Measurements from ENCODE around the gene PVRIG.
A peak's percentile ranks its signal among the peaks of the same experiment; 100 is the strongest.
"Not testable (repeated sequence)": the region's sequence is repeated elsewhere in the genome, so short reads cannot be mapped to it uniquely, and the experiment has no call there.

PVRIG gene

DNA sequence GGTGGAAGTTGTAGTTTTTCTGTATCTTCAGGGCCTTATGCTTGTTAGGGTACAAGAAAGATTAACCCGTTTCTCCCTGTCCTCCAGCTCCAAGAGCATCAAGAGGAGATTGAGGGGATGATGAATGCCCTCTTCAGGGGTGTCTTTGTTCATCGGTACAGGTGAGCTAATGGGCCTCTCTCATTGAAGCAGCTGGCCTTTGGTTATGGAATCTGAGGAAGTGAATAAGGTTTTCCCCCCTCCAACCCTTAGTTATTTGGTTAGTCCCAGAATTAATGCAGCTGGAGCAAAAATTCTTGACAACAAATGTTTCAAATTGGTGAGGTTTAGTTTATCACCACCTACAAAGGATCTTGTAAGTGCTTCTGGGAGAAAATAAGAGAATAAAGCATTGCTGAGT is 24.5 kb upstream of the PVRIG start:
- DNase-seq (ENCODE audit: low spot score): no peak

GRCh38 chr7:100195901-100196322 is 23.8 kb upstream of the PVRIG start:
- DNase-seq (ENCODE audit: low spot score): not testable (repeated sequence)

GRCh38 chr7:100198266-100198665 is 21.5 kb upstream of the PVRIG start:
- DNase-seq (ENCODE audit: low spot score): no peak

GRCh38 chr7:100200693-100201092 is 19.1 kb upstream of the PVRIG start:
- DNase-seq (ENCODE audit: low spot score): no peak

GRCh38 chr7:100204454-100204853 is 15.3 kb upstream of the PVRIG start:
- no peak for DNase-seq (ENCODE audit: low spot score)

- no peak for DNase-seq (ENCODE audit: low spot score)
Observed at GRCh38 chr7:100208911-100209408, 10.8 kb upstream of the PVRIG start.

DNA sequence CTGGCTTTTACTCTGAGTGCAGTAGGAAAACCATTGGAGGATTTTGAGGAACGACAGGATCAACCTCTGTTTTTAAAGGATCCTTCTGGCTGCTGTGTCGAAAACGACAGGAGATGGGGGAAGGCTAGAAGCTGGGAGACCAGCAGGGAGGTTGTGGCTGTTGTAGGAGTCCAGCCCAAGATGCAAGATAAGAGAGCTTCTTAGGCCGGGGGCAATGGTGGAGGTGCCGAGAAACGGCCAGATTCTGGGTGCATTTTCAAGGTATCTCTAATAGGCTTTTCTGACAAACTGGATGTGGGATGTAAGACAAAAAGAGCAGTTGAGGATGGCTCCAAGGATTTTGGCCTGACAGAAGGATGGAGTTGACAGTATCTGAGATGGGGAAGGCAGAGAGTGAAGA is 10.3 kb upstream of the PVRIG start:
- no peak for DNase-seq (ENCODE audit: low spot score)

GRCh38 chr7:100210805-100211204 is 8.9 kb upstream of the PVRIG start:
- DNase-seq (ENCODE audit: low spot score): no peak

DNA sequence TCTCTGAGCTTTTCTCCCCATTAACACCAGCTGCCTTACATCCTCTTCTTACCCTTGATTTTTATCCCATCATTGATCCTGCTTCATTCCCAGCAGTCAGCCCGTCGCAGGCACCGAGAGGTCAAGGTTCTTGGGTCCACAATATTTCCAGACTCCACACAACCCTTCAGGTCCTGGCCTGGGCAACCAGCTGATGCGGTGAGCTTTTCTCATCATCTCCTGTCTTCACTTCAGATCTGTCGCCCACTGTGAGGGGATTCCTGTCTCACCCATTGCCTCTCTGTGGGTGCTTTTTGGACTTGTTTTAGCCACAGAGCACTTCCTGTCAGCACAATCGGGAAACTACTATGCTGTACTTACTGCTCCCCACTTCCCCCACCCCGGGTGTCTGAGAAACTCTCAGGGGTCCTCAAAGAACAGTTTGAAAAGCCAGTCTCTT is 8.4 kb upstream of the PVRIG start:
- DNase-seq (ENCODE audit: low spot score): no peak

GRCh38 chr7:100212631-100213286 is 7.0 kb upstream of the PVRIG start:
- DNase-seq (ENCODE audit: low spot score): no peak

- no peak for DNase-seq (ENCODE audit: low spot score)
Observed at GRCh38 chr7:100213672-100214071, 6.1 kb upstream of the PVRIG start.

- not testable (repeated sequence) for DNase-seq (ENCODE audit: low spot score)
Observed at GRCh38 chr7:100214356-100214755, 5.4 kb upstream of the PVRIG start.

- DNase-seq (ENCODE audit: low spot score): no peak
Observed at GRCh38 chr7:100215895-100216294, 3.9 kb upstream of the PVRIG start.

GRCh38 chr7:100217934-100218333 is 1.8 kb upstream of the PVRIG start:
- peak; percentile 62 for DNase-seq (ENCODE audit: low spot score)

DNA sequence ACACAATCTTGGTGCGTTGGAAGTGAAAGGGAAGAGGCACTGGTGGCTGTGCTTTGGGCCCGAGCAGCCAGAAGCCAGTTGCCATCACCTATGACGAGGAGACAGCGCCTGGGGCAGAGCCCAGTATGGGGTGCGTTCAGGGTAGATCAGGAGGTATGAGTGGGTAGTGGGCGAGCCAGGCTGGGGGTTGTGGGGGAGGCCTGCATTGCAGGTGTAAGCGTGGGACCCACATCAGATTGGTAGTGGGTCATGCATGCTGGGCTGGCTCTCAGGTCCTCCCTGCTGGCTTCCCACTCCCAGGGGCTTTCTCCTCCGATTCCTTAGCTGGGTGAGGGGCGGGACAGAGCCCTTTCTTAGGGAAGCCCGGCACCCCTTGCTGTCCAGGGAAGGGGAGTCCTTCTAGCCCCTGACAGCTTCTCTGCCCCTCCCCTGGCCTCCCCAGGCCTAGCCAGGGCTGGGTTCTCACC is 445 bp upstream of the PVRIG start:
- DNase-seq (ENCODE audit: low spot score): no peak

DNA sequence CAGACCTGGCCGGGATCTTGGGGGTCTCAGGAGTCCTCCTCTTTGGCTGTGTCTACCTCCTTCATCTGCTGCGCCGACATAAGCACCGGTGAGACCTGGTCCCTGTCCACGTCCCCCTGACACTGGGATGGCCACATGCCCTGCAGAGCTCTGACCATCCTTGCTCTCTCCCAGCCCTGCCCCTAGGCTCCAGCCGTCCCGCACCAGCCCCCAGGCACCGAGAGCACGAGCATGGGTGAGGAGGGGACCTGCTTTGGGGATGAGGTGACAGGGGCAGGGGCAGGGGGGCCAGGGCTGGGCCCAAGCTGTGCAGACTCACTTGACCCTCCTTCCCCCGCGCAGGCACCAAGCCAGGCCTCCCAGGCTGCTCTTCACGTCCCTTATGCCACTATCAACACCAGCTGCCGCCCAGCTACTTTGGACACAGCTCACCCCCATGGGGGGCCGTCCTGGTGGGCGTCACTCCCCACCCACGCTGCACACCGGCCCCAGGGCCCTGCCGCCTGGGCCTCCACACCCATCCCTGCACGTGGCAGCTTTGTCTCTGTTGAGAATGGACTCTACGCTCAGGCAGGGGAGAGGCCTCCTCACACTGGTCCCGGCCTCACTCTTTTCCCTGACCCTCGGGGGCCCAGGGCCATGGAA is 959 bp downstream of the PVRIG start:
- DNase-seq (ENCODE audit: low spot score): no peak

DNA sequence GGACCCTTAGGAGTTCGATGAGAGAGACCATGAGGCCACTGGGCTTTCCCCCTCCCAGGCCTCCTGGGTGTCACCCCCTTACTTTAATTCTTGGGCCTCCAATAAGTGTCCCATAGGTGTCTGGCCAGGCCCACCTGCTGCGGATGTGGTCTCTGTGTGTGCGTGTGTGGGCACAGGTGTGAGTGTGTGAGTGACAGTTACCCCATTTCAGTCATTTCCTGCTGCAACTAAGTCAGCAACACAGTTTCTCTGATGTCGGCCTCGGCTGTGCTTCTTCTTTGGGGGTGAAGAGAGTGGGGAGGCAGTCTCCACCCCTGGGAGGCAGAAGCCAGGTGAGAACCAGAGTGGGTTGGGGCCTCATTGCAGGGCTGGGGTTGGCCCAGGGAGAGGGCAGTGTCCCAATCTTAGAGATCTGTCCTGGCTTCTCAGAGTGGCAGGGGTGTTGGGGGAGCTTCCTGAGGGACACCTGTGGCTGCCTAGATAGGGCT is 1.5 kb downstream of the PVRIG start:
- DNase-seq (ENCODE audit: low spot score): no peak

DNA sequence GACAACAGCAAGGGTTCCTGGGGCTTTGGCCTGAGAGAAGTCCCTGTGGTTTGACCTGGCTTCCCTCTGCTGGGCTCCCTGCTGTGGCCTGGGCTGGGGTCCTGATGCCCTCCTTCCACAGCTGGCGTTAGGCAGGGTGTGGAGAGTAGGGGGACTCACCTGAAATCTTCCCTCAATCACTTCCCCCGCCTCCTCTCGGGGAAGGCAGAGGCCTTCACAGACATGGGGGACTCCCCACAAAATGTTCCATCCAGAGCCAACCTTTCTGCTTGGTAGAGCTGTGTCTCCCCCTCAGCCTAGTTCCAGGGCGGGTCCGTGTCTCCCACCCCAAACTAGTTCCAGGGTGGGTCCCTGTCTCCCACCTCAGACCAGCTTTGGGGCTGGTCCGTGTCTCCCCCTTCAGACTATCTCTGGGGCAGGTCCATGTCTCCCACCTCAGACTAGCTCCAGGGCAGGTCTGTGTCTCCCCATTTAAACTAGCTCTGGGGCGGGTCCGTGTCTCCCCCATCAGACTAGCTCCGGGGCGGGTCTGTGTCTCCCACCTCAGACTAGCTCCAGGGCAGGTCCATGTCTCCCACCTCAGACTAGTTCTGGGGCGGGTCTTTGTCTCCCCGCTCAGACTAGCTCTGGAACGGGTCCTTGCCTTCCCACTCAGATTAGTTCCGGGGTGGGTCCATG is 2.2 kb downstream of the PVRIG start:
- no peak for DNase-seq (ENCODE audit: low spot score)

- DNase-seq (ENCODE audit: low spot score): no peak
Observed at GRCh38 chr7:100222445-100223132, 2.8 kb downstream of the PVRIG start.

DNA sequence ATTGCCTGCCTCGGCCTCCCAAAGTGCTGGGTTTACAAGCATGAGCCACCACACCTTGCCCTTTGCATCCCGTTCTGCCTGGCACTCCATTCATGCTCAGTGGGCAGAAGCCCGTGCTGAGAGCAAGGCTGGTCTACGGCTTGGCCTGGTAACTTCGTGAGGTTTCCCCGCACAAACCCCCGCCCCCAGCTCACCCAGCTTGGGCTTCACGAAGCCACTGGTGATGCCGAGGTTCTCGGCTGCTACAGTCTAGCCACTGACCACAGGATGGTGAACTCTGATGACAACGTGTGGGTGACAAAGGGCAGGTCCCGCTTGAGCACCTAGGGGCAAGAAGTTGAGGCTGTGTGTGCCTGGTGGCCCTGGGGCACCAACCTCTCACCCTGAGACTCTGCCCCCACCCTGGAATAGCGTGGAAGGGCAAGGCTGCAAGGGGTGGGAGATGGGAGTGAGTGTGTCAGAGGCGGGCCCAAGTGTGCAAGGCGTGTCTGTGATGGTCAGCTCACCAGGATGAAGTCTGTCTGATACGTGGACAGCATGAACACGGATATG is 3.7 kb downstream of the PVRIG start:
- DNase-seq (ENCODE audit: low spot score): not testable (repeated sequence)

DNA sequence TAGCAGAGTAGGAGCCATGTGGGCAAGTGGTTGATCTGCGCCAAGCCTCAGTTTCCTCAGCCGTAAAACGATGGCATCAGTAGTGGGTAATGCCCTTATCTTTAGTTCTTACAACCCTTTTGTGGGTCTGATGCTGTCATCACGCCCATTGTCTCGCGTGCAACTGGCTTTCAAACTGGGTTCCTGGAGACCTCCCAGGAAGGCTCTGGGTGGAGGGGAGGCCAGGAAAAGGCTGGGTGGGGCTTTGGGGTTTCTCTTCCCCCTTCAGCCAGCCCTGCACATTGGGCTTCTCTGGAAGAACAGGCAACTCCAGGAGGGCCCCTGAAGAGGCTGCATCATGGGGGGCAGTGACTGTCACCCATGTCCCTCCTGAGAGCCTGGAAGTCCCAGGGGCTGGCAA is 5.1 kb downstream of the PVRIG start:
- DNase-seq (ENCODE audit: low spot score): not testable (repeated sequence)
